Panc1 (cell line): Measurements from ENCODE around the gene OR14I1. TPM values are rescaled to one million over a fixed set of nuclear protein-coding genes. Genes with fewer than 3 reads are reported as not detected.
A peak's percentile ranks its signal among the peaks of the same experiment; 100 is the strongest.

Experiments
- ATAC-seq: fragments of 200-7000 bp; cut with Tn5 transposase; 2 replicates; pipeline ENCODE4 v1.9.1; 2020; ENCODE audit warnings: mild to moderate bottlenecking, moderate library complexity
- Bru-seq: library from RNA; stranded (reverse); fragments of 400-500 nt; gene quantifications from one replicate; lab custom pipeline; 2021; lab: Mats Ljungman, UMichigan
- BruChase-seq, 2 experiments: library from RNA; stranded (reverse); fragments of 400-500 nt; gene quantifications; one replicate each; lab custom pipeline; 2021; lab: Mats Ljungman, UMichigan
- BruUV-seq: library from RNA; stranded (reverse); fragments of 400-500 nt; replicated peaks from 2 replicates; lab custom pipeline; 2021; lab: Mats Ljungman, UMichigan
- CTCF ChIA-PET: fragments of 300-600 bp; sonication (Branson Sonifier 250); formaldehyde crosslinking; loops from one replicate; lab custom pipeline; 2022; ENCODE audit warnings: antibody characterized with exemption; lab: Charles Lee
- POLR2A ChIA-PET: fragments of 300-600 bp; sonication (Branson Sonifier 250); formaldehyde crosslinking; loops from one replicate; lab custom pipeline; 2022; ENCODE audit warnings: antibody characterized with exemption; lab: Charles Lee
- DNase-seq: peaks from one replicate; pipeline ENCODE4 v3.0.0-alpha.2; 2010; ENCODE audit warnings: low read depth, low spot score
- H3K27ac ChIP-seq: 2 replicates; pipeline ENCODE4 v1.5.1; 2011; ENCODE audit warnings: mild to moderate bottlenecking, low read length, inconsistent platforms
- H3K27me3 ChIP-seq: fragments of 200-500 bp; sonication (Bioruptor generic); 2 replicates; pipeline ENCODE4 v1.6.0; 2014; ENCODE audit warnings: low read length, inconsistent platforms; ENCODE audit not compliant: control insufficient read depth, insufficient read depth
- H3K36me3 ChIP-seq: fragments of 200-500 bp; sonication (Bioruptor generic); 2 replicates; pipeline ENCODE4 v1.5.1; 2014; ENCODE audit warnings: inconsistent platforms, mild to moderate bottlenecking, low read length, moderate library complexity; ENCODE audit not compliant: control insufficient read depth, insufficient read depth
- H3K4me1 ChIP-seq: 2 replicates; pipeline ENCODE4 v1.5.1; 2011; ENCODE audit warnings: inconsistent platforms, mild to moderate bottlenecking, low read length, moderate library complexity; ENCODE audit not compliant: control insufficient read depth, insufficient read depth
- H3K4me3 ChIP-seq, 2 experiments: 2 replicates each; pipeline ENCODE4 v1.5.1; 2011 to 2012; ENCODE audit warnings: low read depth in 2 of 2, low read length in 2 of 2, mild to moderate bottlenecking in 2 of 2, inconsistent platforms in 1 of 2, moderate library complexity in 1 of 2
- H3K9me3 ChIP-seq: fragments of 200-500 bp; sonication (Bioruptor generic); 2 replicates; pipeline ENCODE4 v1.5.1; 2014; ENCODE audit warnings: low read depth, mild to moderate bottlenecking, inconsistent platforms, low read length, moderate library complexity; ENCODE audit not compliant: control insufficient read depth, insufficient read depth
- CTCF ChIP-seq: fragments of 450-650 bp; IDR thresholded peaks from 2 replicates; pipeline ENCODE4 v1.5.1; 2017; ENCODE audit warnings: mild to moderate bottlenecking
- POLR2AphosphoS5 ChIP-seq: IDR thresholded peaks from 2 replicates; pipeline ENCODE4 v1.6.1; 2012; ENCODE audit warnings: mild to moderate bottlenecking, low read depth, low read length, moderate library complexity
- REST ChIP-seq, 2 experiments: IDR thresholded peaks; 2 replicates each; pipeline ENCODE4 v1.6.1; 2011 to 2012; ENCODE audit warnings: low read depth in 2 of 2, control low read depth in 1 of 2, low read length in 1 of 2, mild to moderate bottlenecking in 1 of 2, moderate library complexity in 1 of 2; ENCODE audit not compliant: insufficient read depth in 1 of 2
- SIN3A ChIP-seq: IDR thresholded peaks from 2 replicates; pipeline ENCODE4 v1.6.1; 2012; ENCODE audit warnings: low read depth, mild to moderate bottlenecking, low read length, moderate library complexity, borderline replicate concordance; ENCODE audit not compliant: insufficient read depth
- TCF7L2 ChIP-seq: IDR thresholded peaks from 2 replicates; pipeline ENCODE4 v1.6.1; 2011; ENCODE audit warnings: mild to moderate bottlenecking, low read depth, low read length, inconsistent platforms
- in situ Hi-C: cut with HindIII; loops from 2 replicates; pipeline ENCODE4 v1.10.0; 2016; ENCODE audit warnings: low sequenced_read_pairs, low pct_unique_long_range_greater_than_20kb
- intact Hi-C: fragments of 100-400 bp; cut with micrococcal nuclease; formaldehyde crosslinking; loops from one replicate; pipeline ENCODE4 v1.10.0; 2022; ENCODE audit not compliant: unreplicated experiment
- long read RNA-seq: library from polyadenylated mRNA; unstranded; transcript quantifications from one replicate; pipeline ENCODE4 v2.0.0, GENCODE V29; 2021; ENCODE audit not compliant: unreplicated experiment
- polyA plus RNA-seq: library from polyadenylated mRNA; unstranded; fragments of >200 nt; gene quantifications from one replicate; pipeline ENCODE4 v1.2.1, GENCODE V29; 2012; ENCODE audit warnings: missing spikeins; ENCODE audit not compliant: insufficient read length
- total RNA-seq: library from RNA; stranded (reverse); gene quantifications from one replicate; pipeline ENCODE4 v1.2.1, GENCODE V29; 2021; ENCODE audit not compliant: unreplicated experiment

The OR14I1 gene
- total RNA-seq: not detected
- polyA plus RNA-seq: not detected
- Bru-seq, nascent RNA: not detected
- BruChase-seq, experiment 1, labeled RNA remaining after a 2-hour chase: not detected
- BruChase-seq, experiment 2, labeled RNA remaining after a 6-hour chase: not detected
- long read RNA-seq: 0 reads

- Histone ChIP-seq H3K4me3 (no peak within 1 kb of the TSS), H3K27ac (no peak within 1 kb of the TSS), H3K4me1 (no peaks in the 10 kb centered on the region), H3K9me3 (no peaks in the 10 kb centered on the region), H3K27me3 (no peaks in the 10 kb centered on the region), H3K36me3 (no peaks in the 10 kb centered on the region)
- ATAC-seq (no peak), DNase-seq (no peak)
- ChIA-PET POLR2A (no interaction called here), CTCF (no interaction called here)
- intact Hi-C loops (loop anchor here (2.0 kb wide), 1 partner anchor 104 kb away; no protein-coding TSS in a partner anchor), in situ Hi-C loops (no loop called here)
- BruUV-seq: no TSS peak
- no peak for TF ChIP-seq REST (IDR thresholded peaks at IDR 0.05; ENCODE audit: insufficient read depth in 1 of 2, low read depth in 2 of 2, low read length in 1 of 2)
- no peak for TF ChIP-seq CTCF
- TF ChIP-seq POLR2AphosphoS5: no peak
- TF ChIP-seq SIN3A: no peak
- no peak for TF ChIP-seq TCF7L2
Observed at GRCh38 chr1:248702714-248703113, at the start of gene OR14I1. OR14I1 (minus strand) TSS chr1:248702766.

- no TSS peak for BruUV-seq
- intact Hi-C loops (no loop called here), in situ Hi-C loops (no loop called here)
- DNase-seq (no peak), ATAC-seq (peak; percentile 43; the same call in 1 of the 2 replicates)
- Histone ChIP-seq H3K4me1 (no peaks in the 10 kb centered on the region), H3K27ac (no peak overlapping the region), H3K27me3 (no peaks in the 10 kb centered on the region), H3K4me3 (no peak overlapping the region), H3K9me3 (no peaks in the 10 kb centered on the region), H3K36me3 (no peaks in the 10 kb centered on the region)
- ChIA-PET CTCF (no interaction called here), POLR2A (no interaction called here)
- no peak for TF ChIP-seq CTCF
- TF ChIP-seq SIN3A: no peak
- TF ChIP-seq TCF7L2: no peak
- TF ChIP-seq REST (IDR thresholded peaks at IDR 0.05; ENCODE audit: insufficient read depth in 1 of 2, low read depth in 2 of 2, low read length in 1 of 2): no peak
- no peak for TF ChIP-seq POLR2AphosphoS5
Observed at GRCh38 chr1:248751635-248752034, 49.1 kb upstream of the OR14I1 start.
